GM12891 (cell line): ENCODE data around the gene IVNS1ABP.

ENCODE experiments used
- PAX5 ChIP-seq: IDR thresholded peaks from 2 replicates; pipeline ENCODE4 v1.6.1; 2011; ENCODE audit warnings: low read length, moderate library complexity, mild to moderate bottlenecking; ENCODE audit not compliant: insufficient read depth, severe bottlenecking
- POLR2A ChIP-seq: IDR thresholded peaks from 2 replicates; pipeline ENCODE4 v1.6.1; 2011; ENCODE audit warnings: low read depth, low read length, control low read depth
- POLR2AphosphoS5 ChIP-seq: IDR thresholded peaks from 2 replicates; pipeline ENCODE4 v1.6.1; 2011; ENCODE audit warnings: low read depth, low read length, control low read depth
- TAF1 ChIP-seq: IDR thresholded peaks from 2 replicates; pipeline ENCODE4 v1.6.1; 2011; ENCODE audit warnings: low read depth, low read length, control low read depth

DNA sequence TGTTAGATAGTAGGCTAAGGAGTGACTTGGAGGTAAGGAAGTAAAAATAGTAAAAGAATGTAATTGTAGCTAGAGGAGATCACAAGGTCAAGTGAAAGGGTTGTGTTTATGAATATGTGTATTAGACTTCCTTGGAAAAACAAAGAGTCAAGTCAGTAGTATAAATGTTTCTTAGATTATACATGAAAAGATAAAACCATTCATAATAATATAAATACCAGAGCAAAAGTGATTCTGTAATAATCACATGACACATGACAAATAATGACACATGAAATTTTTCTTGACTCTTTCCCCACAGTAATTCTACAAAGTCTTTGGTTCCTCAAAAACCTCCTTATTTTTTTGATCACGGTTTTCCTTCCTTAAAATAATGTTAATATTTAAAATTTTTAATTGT, 56.4 kb downstream of the IVNS1ABP start:
- TF ChIP-seq POLR2A (no peak), POLR2AphosphoS5 (no peak), TAF1 (no peak), PAX5 (no peak)
